Lower lobe of right lung (tissue), 2 donors: ENCODE measurements around the gene GPATCH8. TPM values are rescaled to one million over a fixed set of nuclear protein-coding genes. Genes with fewer than 3 reads are reported as not detected.

Experiments
- ATAC-seq, 2 donors: fragments of 200-7000 bp; cut with Tn5 transposase; one replicate each; pipeline ENCODE4 v1.9.1; 2020 to 2022; ENCODE audit warnings: mild to moderate bottlenecking in 2 of 2, moderate library complexity in 2 of 2
- DNase-seq: peaks from one replicate; pipeline ENCODE4 v3.0.0-alpha.2; 2020
- H3K27ac ChIP-seq: fragments of 200-600 bp; one replicate; pipeline ENCODE4 v1.8.0; 2022
- H3K27me3 ChIP-seq: fragments of 200-600 bp; one replicate; pipeline ENCODE4 v1.8.0; 2022; ENCODE audit warnings: low read depth
- H3K36me3 ChIP-seq: fragments of 200-600 bp; one replicate; pipeline ENCODE4 v1.8.0; 2022; ENCODE audit warnings: mild to moderate bottlenecking
- H3K4me1 ChIP-seq: fragments of 200-600 bp; one replicate; pipeline ENCODE4 v1.8.0; 2022
- H3K4me3 ChIP-seq: fragments of 200-600 bp; one replicate; pipeline ENCODE4 v1.8.0; 2022; ENCODE audit warnings: mild to moderate bottlenecking
- H3K9me3 ChIP-seq: fragments of 200-600 bp; one replicate; pipeline ENCODE4 v1.8.0; 2022
- CTCF ChIP-seq: fragments of 200-600 bp; IDR thresholded peaks from one replicate; pipeline ENCODE4 v1.8.0; 2022; ENCODE audit warnings: antibody characterized with exemption, mild to moderate bottlenecking
- intact Hi-C: fragments of 100-400 bp; cut with DNase I; formaldehyde crosslinking; loops from one replicate; pipeline ENCODE4 v1.11.0; 2022
- total RNA-seq: library from RNA; stranded (reverse); fragmentation: NEBNext Ultra II Directional; extraction: Animal tissue kit (Norgen Biotek cat#: 25700); gene quantifications from one replicate; pipeline ENCODE4 v1.2.1, GENCODE V29; 2021
- donor health status: DM: no; HTN: yes; CAD: no; lungs with severe emphysema.

The GPATCH8 gene
- total RNA-seq, 1 donor from 2014 or later, result 48.3 TPM

DNA sequence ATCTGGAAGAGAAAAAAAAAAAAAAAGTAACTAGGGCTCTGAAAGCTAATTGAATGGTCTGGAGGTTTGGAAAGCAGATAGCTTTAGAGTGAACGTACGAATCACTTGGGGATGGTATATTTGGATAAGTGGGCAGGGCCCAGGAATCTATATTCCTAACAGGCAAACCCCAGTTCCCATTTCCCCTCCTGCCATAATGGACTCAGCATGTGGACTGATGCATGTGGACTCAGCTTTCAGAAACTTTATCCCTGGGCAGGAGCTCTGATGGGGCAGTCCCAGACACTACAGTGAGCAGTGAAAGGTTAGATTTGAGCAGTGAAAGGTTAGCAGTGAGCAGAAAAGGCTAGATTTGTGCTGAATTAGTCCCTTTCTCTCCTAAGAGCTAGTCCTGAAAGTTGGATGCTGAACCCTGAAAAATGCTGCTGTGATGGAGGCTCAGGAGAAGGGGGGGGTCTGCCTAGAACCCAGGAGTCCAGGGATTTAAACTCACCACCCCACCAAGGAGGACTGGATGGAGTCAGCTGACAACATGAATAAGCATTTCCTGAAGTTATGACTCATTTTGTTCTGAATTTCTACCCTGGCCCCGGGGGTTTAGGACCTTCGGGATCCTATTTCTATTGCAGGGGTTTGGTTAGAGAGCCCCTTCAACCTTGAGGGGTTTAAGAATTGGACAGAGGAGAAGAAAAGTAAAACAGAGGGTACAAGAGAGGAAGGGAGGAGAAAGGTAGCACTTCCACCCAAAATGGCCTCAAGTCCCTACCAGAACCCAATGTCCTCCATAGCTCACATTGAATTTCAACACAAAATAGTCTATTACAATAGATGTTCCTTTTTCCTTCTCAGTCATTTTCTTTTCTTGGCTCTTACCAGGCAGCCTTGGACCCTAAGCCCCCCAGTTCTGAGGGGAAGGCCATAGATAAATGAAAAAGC, 43.7 kb upstream of the GPATCH8 start:
- Histone ChIP-seq H3K4me1 (no peaks in the 10 kb centered on the region), H3K4me3 (no peak overlapping the region), H3K36me3 (no peaks in the 10 kb centered on the region), H3K27me3 (peaks cover 3% of the 10 kb centered on the region), H3K27ac (no peak overlapping the region), H3K9me3 (no peaks in the 10 kb centered on the region)
- intact Hi-C loops, result no loop called here
- no peak for ATAC-seq
- DNase-seq, result no peak
- no peak for TF ChIP-seq CTCF

GRCh38 chr17:44543905-44544523, 40.8 kb upstream of the GPATCH8 start:
- intact Hi-C loops, result no loop called here
- peak overlapping the region; percentile 59 for H3K27ac ChIP-seq
- no peak overlapping the region for H3K4me3 ChIP-seq
- H3K27me3 ChIP-seq, result peaks cover 14% of the 10 kb centered on the region
- H3K36me3 ChIP-seq, result no peaks in the 10 kb centered on the region
- no peak for TF ChIP-seq CTCF
- H3K9me3 ChIP-seq, result no peaks in the 10 kb centered on the region
- DNase-seq, result no peak
- H3K4me1 ChIP-seq, result no peaks in the 10 kb centered on the region
- ATAC-seq, result peak in 1 of 2 donors; percentile 24

DNA sequence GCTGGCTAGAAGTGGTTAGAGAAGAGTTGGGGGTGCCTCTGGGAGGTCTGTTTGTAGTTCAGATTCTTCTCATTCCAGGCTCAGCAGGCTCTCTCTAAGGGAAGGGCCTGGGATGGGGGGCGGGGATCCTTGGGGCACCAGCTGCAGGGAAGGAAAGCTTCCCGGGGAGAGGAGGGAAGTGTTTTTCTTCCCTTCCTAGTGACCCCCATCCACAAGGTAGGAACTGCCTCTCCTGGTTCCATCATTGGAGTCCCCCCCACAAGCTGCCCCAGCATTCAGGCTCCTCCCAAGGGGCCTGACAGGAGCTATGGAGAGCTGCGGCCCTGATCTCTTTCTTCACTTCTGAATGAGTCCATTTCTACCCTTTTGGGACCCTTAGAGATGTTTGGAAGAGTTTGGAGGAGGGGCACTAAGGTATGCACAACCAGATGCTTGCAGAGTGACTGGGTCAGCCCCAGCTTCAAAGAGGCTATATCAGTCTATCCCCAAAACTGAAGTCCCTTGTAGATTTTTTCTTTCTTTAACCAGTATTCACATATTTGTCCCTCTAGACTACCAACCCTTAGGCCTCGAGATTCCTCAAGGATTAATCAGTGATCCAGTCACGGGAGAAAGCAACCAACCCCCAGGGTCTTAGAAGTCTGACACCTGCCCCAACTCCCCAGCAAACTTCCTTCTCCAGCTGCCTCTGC, 40.2 kb upstream of the GPATCH8 start:
- DNase-seq (peak; percentile 52), ATAC-seq (peak; percentile 79 to 82)
- H3K4me1 ChIP-seq, result no peaks in the 10 kb centered on the region
- no peak for TF ChIP-seq CTCF
- intact Hi-C loops, result no loop called here
- peak overlapping the region; percentile 59 for H3K27ac ChIP-seq
- no peaks in the 10 kb centered on the region for H3K36me3 ChIP-seq
- H3K4me3 ChIP-seq, result no peak overlapping the region
- H3K27me3 ChIP-seq, result peaks cover 14% of the 10 kb centered on the region
- H3K9me3 ChIP-seq, result no peaks in the 10 kb centered on the region

GRCh38 chr17:44541884-44542581, 38.8 kb upstream of the GPATCH8 start:
- Histone ChIP-seq H3K9me3 (no peaks in the 10 kb centered on the region), H3K4me3 (no peak overlapping the region), H3K4me1 (no peaks in the 10 kb centered on the region), H3K36me3 (no peaks in the 10 kb centered on the region), H3K27ac (no peak overlapping the region), H3K27me3 (peaks cover 14% of the 10 kb centered on the region)
- no peak for ATAC-seq
- intact Hi-C loops, result no loop called here
- DNase-seq, result no peak
- TF ChIP-seq CTCF, result no peak
